H1 (cell line): ENCODE measurements around the gene POU2AF3. TPM values are rescaled to one million over a fixed set of nuclear protein-coding genes. Genes with fewer than 3 reads are reported as not detected.

ENCODE experiments used
- CTCF ChIA-PET: fragments of 300-600 bp; sonication (Branson Sonifier 250); formaldehyde crosslinking; loops from one replicate; lab custom pipeline; 2021; ENCODE audit not compliant: partially characterized antibody; lab: Charles Lee
- POLR2A ChIA-PET: fragments of 300-600 bp; sonication (Branson Sonifier 250); formaldehyde crosslinking; loops from one replicate; lab custom pipeline; 2021; ENCODE audit warnings: inconsistent platforms; ENCODE audit not compliant: partially characterized antibody; lab: Charles Lee
- DNase-seq, 2 experiments: peaks; one replicate each; pipeline versions ENCODE4 v3.0.0 to v3.0.0-alpha.2; 2010 to 2022; ENCODE audit warnings: low spot score in 2 of 2, low read depth in 1 of 2, mixed read lengths in 1 of 2
- FAIRE-seq: peaks from 2 replicates; lab custom pipeline; 2011; peaks lifted over from hg19 to GRCh38; lab: Jason Lieb, UNC
- H2AFZ ChIP-seq: 2 replicates; pipeline ENCODE4 v1.8.1; 2012; ENCODE audit warnings: low read length, inconsistent platforms
- H2AK5ac ChIP-seq: 2 replicates; pipeline ENCODE4 v1.6.1; 2013; ENCODE audit warnings: low read depth, low read length
- H2BK120ac ChIP-seq: replicated peaks from 2 replicates; pipeline ENCODE3; 2013; ENCODE audit warnings: low read depth, low read length, inconsistent platforms
- H2BK12ac ChIP-seq: 2 replicates; pipeline ENCODE4 v1.6.1; 2013; ENCODE audit warnings: low read depth, low read length
- H2BK15ac ChIP-seq: 2 replicates; pipeline ENCODE4 v1.6.1; 2013; ENCODE audit warnings: low read length
- H2BK20ac ChIP-seq: 2 replicates; pipeline ENCODE4 v1.6.1; 2013; ENCODE audit warnings: low read length
- H2BK5ac ChIP-seq: 2 replicates; pipeline ENCODE4 v1.6.1; 2013; ENCODE audit warnings: low read depth, low read length
- H3K14ac ChIP-seq: 2 replicates; pipeline ENCODE4 v1.6.1; 2013; ENCODE audit warnings: inconsistent platforms; ENCODE audit not compliant: insufficient read length
- H3K18ac ChIP-seq: 2 replicates; pipeline ENCODE4 v1.6.1; 2013; ENCODE audit warnings: low read length; ENCODE audit errors: extremely low read depth
- H3K23ac ChIP-seq: 2 replicates; pipeline ENCODE4 v1.6.1; 2013; ENCODE audit warnings: inconsistent platforms; ENCODE audit not compliant: insufficient read length
- H3K23me2 ChIP-seq: 2 replicates; pipeline ENCODE4 v1.6.1; 2013; ENCODE audit warnings: low read depth, low read length
- H3K27ac ChIP-seq: 2 replicates; pipeline ENCODE4 v1.6.1; 2011; ENCODE audit warnings: low read depth, low read length, inconsistent platforms
- H3K27me3 ChIP-seq, 4 experiments: replicated peaks in 1 of 4; 1 replicate in 1 of 4; 2 replicates in 3 of 4; pipeline versions ENCODE4 v1.6.1 to v1.8.1; 2011 to 2013; ENCODE audit warnings: low read length in 3 of 4, mild to moderate bottlenecking in 3 of 4, inconsistent platforms in 2 of 4, mixed read lengths in 2 of 4, moderate library complexity in 1 of 4; ENCODE audit not compliant: control insufficient read depth in 3 of 4, insufficient read depth in 3 of 4; ENCODE audit errors: extremely low read depth in 1 of 4
- H3K36me3 ChIP-seq, 4 experiments: 2 replicates each; pipeline versions ENCODE4 v1.6.1 to v1.8.1; 2011 to 2013; ENCODE audit warnings: mild to moderate bottlenecking in 4 of 4, low read length in 3 of 4, moderate library complexity in 2 of 4, control low read depth in 1 of 4, inconsistent platforms in 1 of 4; ENCODE audit not compliant: insufficient read depth in 4 of 4, control insufficient read depth in 2 of 4
- H3K4ac ChIP-seq: replicated peaks from 2 replicates; pipeline ENCODE3; 2013; ENCODE audit warnings: low read length, low read depth, mixed read lengths, inconsistent platforms; ENCODE audit not compliant: insufficient read length
- H3K4me1 ChIP-seq, 4 experiments: replicated peaks in 1 of 4; 1 replicate in 1 of 4; 2 replicates in 3 of 4; pipeline versions ENCODE4 v1.6.1 to v1.8.1; 2011 to 2013; ENCODE audit warnings: low read length in 3 of 4, inconsistent platforms in 2 of 4, mixed read lengths in 1 of 4; ENCODE audit not compliant: insufficient read depth in 4 of 4, control insufficient read depth in 3 of 4
- H3K4me2 ChIP-seq, 2 experiments: 2 replicates each; pipeline versions ENCODE4 v1.6.1 to v1.8.1; 2011 to 2013; ENCODE audit warnings: low read depth in 2 of 2, low read length in 2 of 2, control low read depth in 1 of 2, inconsistent platforms in 1 of 2, mild to moderate bottlenecking in 1 of 2; ENCODE audit not compliant: insufficient read depth in 1 of 2
- H3K4me3 ChIP-seq, 4 experiments: fragments of 200-600, 300-600 bp in 1 of 4; sonication (generic), shearing (Covaris generic), sonication (Bioruptor Twin) in 1 of 4; 2 replicates each; pipeline versions ENCODE4 v1.5.1 to v1.8.1; 2011 to 2016; ENCODE audit warnings: low read length in 4 of 4, low read depth in 3 of 4, control low read depth in 2 of 4, inconsistent platforms in 2 of 4, mild to moderate bottlenecking in 2 of 4, mixed read lengths in 1 of 4, moderate library complexity in 1 of 4; ENCODE audit not compliant: insufficient read depth in 2 of 4; ENCODE audit errors: extremely low read depth in 1 of 4
- H3K56ac ChIP-seq: replicated peaks from 2 replicates; pipeline ENCODE3; 2013; ENCODE audit warnings: low read depth, mild to moderate bottlenecking, mixed read lengths, low read length, inconsistent platforms; ENCODE audit not compliant: insufficient read length
- H3K79me1 ChIP-seq: 2 replicates; pipeline ENCODE4 v1.6.1; 2013; ENCODE audit warnings: low read depth, low read length, control low read depth
- H3K79me2 ChIP-seq, 2 experiments: 2 replicates each; pipeline versions ENCODE4 v1.6.1 to v1.8.1; 2012 to 2013; ENCODE audit warnings: low read length in 2 of 2, mild to moderate bottlenecking in 2 of 2, inconsistent platforms in 1 of 2; ENCODE audit not compliant: insufficient read depth in 2 of 2, control insufficient read depth in 1 of 2
- H3K9ac ChIP-seq, 4 experiments: replicated peaks in 1 of 4; 1 replicate in 1 of 4; 2 replicates in 3 of 4; pipeline versions ENCODE4 v1.6.1 to v1.8.1; 2011 to 2013; ENCODE audit warnings: low read depth in 3 of 4, low read length in 3 of 4, control low read depth in 2 of 4, mild to moderate bottlenecking in 2 of 4, moderate library complexity in 2 of 4, inconsistent platforms in 1 of 4; ENCODE audit errors: extremely low read depth in 1 of 4
- H3K9me3 ChIP-seq, 2 experiments: 2 replicates each; pipeline versions ENCODE4 v1.6.1 to v1.8.1; 2012 to 2013; ENCODE audit warnings: mild to moderate bottlenecking in 2 of 2, moderate library complexity in 2 of 2, control low read depth in 1 of 2, inconsistent platforms in 1 of 2, low read depth in 1 of 2, low read length in 1 of 2, mixed read lengths in 1 of 2; ENCODE audit not compliant: insufficient read depth in 2 of 2
- H4K20me1 ChIP-seq, 2 experiments: replicated peaks in 1 of 2; 2 replicates each; pipeline versions ENCODE3 to v1.8.1; 2011 to 2013; ENCODE audit warnings: inconsistent platforms in 2 of 2, low read length in 2 of 2, mild to moderate bottlenecking in 1 of 2; ENCODE audit not compliant: insufficient read depth in 2 of 2, control insufficient read depth in 1 of 2
- H4K5ac ChIP-seq: 2 replicates; pipeline ENCODE4 v1.6.1; 2013; ENCODE audit warnings: low read length, low read depth, mixed read lengths, inconsistent platforms; ENCODE audit not compliant: insufficient read length
- H4K8ac ChIP-seq: 2 replicates; pipeline ENCODE4 v1.8.0; 2013; ENCODE audit warnings: mild to moderate bottlenecking, moderate library complexity, low read length, inconsistent platforms; ENCODE audit not compliant: insufficient read depth; ENCODE audit errors: extremely low read depth
- H4K91ac ChIP-seq: replicated peaks from 2 replicates; pipeline ENCODE3; 2013; ENCODE audit warnings: low read length, mixed read lengths, inconsistent platforms; ENCODE audit not compliant: insufficient read length
- CHD1 ChIP-seq: IDR thresholded peaks from 2 replicates; pipeline ENCODE4 v1.6.1; 2012; ENCODE audit warnings: low read depth, low read length, improper control_type of control experiment
- EP300 ChIP-seq, 2 experiments: IDR thresholded peaks; 1 replicate in 1 of 2; 2 replicates in 1 of 2; pipeline ENCODE4 v1.6.1; 2011 to 2012; ENCODE audit warnings: low read depth in 2 of 2, low read length in 2 of 2, mild to moderate bottlenecking in 2 of 2, borderline replicate concordance in 1 of 2, inconsistent platforms in 1 of 2, moderate library complexity in 1 of 2
- NANOG ChIP-seq: IDR thresholded peaks from 2 replicates; pipeline ENCODE4 v1.6.1; 2011; ENCODE audit warnings: low read length, low read depth, mild to moderate bottlenecking, inconsistent platforms; ENCODE audit not compliant: insufficient read depth, poor library complexity, severe bottlenecking
- NRF1 ChIP-seq: IDR thresholded peaks from 2 replicates; pipeline ENCODE4 v1.6.1; 2011; ENCODE audit warnings: mild to moderate bottlenecking, low read depth, low read length, improper control_type of control experiment
- POU5F1 ChIP-seq: IDR thresholded peaks from 2 replicates; pipeline ENCODE4 v1.6.1; 2011; ENCODE audit warnings: low read depth, mild to moderate bottlenecking, low read length, moderate library complexity
- SIX5 ChIP-seq: IDR thresholded peaks from 2 replicates; pipeline ENCODE4 v1.6.1; 2011; ENCODE audit warnings: mild to moderate bottlenecking, low read depth, low read length
- SP2 ChIP-seq: IDR thresholded peaks from 2 replicates; pipeline ENCODE4 v1.6.1; 2012; ENCODE audit warnings: mild to moderate bottlenecking, low read length, inconsistent platforms
- SP4 ChIP-seq: IDR thresholded peaks from 2 replicates; pipeline ENCODE4 v1.6.1; 2012; ENCODE audit warnings: low read length, inconsistent platforms
- TAF7 ChIP-seq: optimal IDR thresholded peaks from 2 replicates; pipeline ENCODE3; 2011; ENCODE audit warnings: low read depth, mild to moderate bottlenecking, inconsistent platforms, low read length, moderate library complexity, borderline replicate concordance
- WGBS, 2 experiments: shearing (Covaris generic) in 1 of 2; methylation state at CpG; one replicate each; pipeline versions ENCODE4 v1.1.6 to v1.1.7; 2013 to 2015; ENCODE audit warnings: low lambda C conversion rate in 2 of 2, mixed read lengths in 2 of 2, inconsistent platforms in 1 of 2, low coverage in 1 of 2, missing lambda C conversion rate in 1 of 2; ENCODE audit not compliant: insufficient replicate concordance in 2 of 2, insufficient coverage in 1 of 2, insufficient read length in 1 of 2; ENCODE audit errors: extremely low coverage in 1 of 2, missing lambda C conversion rate in 1 of 2; 5-methylcytosine and 5-hydroxymethylcytosine counted together
- polyA plus RNA-seq, 7 experiments: library from polyadenylated mRNA; depleted of rRNA in 3 of 7; stranded (reverse) in 5 of 7; unstranded in 2 of 7; fragments of >200 nt in 5 of 7; fragments of 200-250 nt in 2 of 7; gene quantifications; 1 replicate in 5 of 7; 2 replicates in 1 of 7; 4 replicates in 1 of 7; pipeline versions ENCODE4 v1.2.1 to v1.2.3, GENCODE V29; 2011 to 2013; ENCODE audit warnings: missing spikeins in 2 of 7, mixed read lengths in 2 of 7
- total RNA-seq: library from RNA; stranded (reverse); fragmentation: NEBNext Ultra II Directional; extraction: Animal tissue kit (Norgen Biotek cat#: 25700); gene quantifications from 2 replicates; pipeline ENCODE4 v1.2.1, GENCODE V29; 2021
- TF ChIP-seq, protein P1 (sequence below): IDR thresholded peaks from 2 replicates; pipeline ENCODE4 v1.6.1; 2011; ENCODE audit warnings: low read depth, mild to moderate bottlenecking, low read length; ENCODE audit not compliant: insufficient read depth

POU2AF3 gene
- total and polyA plus RNA-seq, 2 of the 8 experiments (the other 6 are each of a cell fraction or from before 2014, with no cell fraction given) = 1.2 to 5.7 TPM

DNA sequence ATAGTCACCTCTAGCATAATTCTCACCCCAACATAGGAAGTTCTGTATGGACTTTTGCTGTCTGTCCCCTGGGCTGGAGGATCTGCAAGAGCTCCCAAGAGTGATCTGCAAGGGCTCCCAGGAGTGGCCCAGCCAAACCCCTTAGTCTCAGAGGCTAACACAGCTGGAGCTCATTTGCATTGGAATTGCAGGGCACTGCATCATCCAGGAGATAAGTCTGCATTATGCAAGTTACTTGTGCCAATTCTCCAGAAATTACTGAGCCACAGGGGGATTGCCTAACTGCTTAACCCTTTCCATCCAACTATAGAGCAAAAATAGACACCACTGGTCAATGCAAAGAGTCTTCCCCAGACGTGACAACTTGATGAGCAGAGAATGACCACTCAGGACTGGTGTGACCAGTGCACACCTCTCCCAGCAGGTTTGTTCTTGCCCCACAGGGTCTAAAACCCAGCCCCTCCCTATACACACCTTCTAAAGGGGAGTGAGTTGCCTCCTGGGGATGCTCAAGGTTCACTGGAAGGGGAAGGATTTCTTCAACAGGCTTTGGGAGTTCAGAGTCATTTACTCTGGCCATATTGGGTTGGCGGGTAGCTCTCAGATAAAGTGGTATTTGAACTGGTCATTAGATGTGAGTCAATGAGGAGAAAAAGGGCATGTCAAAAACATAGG lies 38.4 kb downstream of the POU2AF3 start:
- CTCF ChIA-PET = interaction anchor here (0.6 to 1.9 kb wide), 5 partner anchors 12 to 778 kb away, joined by 3 to 8 read pairs (median 4); no protein-coding TSS in a partner anchor

More for the DNA sequence above, 38.4 kb downstream of the POU2AF3 start:
- H2BK120ac ChIP-seq = no peak overlapping the region
- H2AK5ac ChIP-seq = no peak overlapping the region
- 75% methylated on average over 2 of the region's 2 CpGs; no CpG with 5 or more reads in 1 of the 2 experiments for WGBS, 2 experiments
- no peaks in the 10 kb centered on the region for H3K36me3 ChIP-seq
- H2BK5ac ChIP-seq = no peak overlapping the region
- H3K79me2 ChIP-seq = no peaks in the 10 kb centered on the region
- no peak overlapping the region for H3K4ac ChIP-seq
- H3K56ac ChIP-seq = no peak overlapping the region
- no peak overlapping the region for H4K5ac ChIP-seq
- H3K9me3 ChIP-seq = no peaks in the 10 kb centered on the region
- no peak overlapping the region for H3K14ac ChIP-seq
- H3K27ac ChIP-seq = no peak overlapping the region
- H4K20me1 ChIP-seq = no peaks in the 10 kb centered on the region
- H3K9ac ChIP-seq = no peak overlapping the region
- no peaks in the 10 kb centered on the region for H3K27me3 ChIP-seq
- no peak overlapping the region for H2BK12ac ChIP-seq
- H3K4me1 ChIP-seq = peaks cover 0 to 4% (median 1%) of the 10 kb centered on the region in 4 experiments; a peak in 2 of 7 replicates
- no peak for DNase-seq
- FAIRE-seq = peak; percentile 55
- no peaks in the 10 kb centered on the region for H3K79me1 ChIP-seq
- no peak overlapping the region for H2BK20ac ChIP-seq
- no peak overlapping the region for H3K23ac ChIP-seq
- H2BK15ac ChIP-seq = no peak overlapping the region
- 0 out of 4 replicates have a peak overlapping the region, but pooled peaks of 1 of the 2 experiments have one; percentile 10 for H3K4me2 ChIP-seq
- H4K8ac ChIP-seq = no peak overlapping the region
- POLR2A ChIA-PET = no interaction called here
- TF ChIP-seq SIX5 = no peak
- TF ChIP-seq NANOG = peak; percentile 24
- 0 out of 2 replicates have a peak, but pooled peaks have one; percentile 9 for TF ChIP-seq POU5F1
- no peak for TF ChIP-seq SP4
- no peak for TF ChIP-seq EP300 (IDR thresholded peaks at IDR 0.05; ENCODE audit: borderline replicate concordance in 1 of 2, low read depth in 2 of 2, low read length in 2 of 2)
- no peak for TF ChIP-seq CHD1
- TF ChIP-seq, protein P1, sequence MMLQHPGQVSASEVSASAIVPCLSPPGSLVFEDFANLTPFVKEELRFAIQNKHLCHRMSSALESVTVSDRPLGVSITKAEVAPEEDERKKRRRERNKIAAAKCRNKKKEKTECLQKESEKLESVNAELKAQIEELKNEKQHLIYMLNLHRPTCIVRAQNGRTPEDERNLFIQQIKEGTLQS = no peak
- no peak for TF ChIP-seq NRF1
- TF ChIP-seq SP2 = no peak
- no peak for TF ChIP-seq TAF7
- no peak overlapping the region for H4K91ac ChIP-seq
- H3K23me2 ChIP-seq = no peaks in the 10 kb centered on the region
- no peak overlapping the region for H3K18ac ChIP-seq
- no peak overlapping the region for H2AFZ ChIP-seq
- H3K4me3 ChIP-seq = no peak overlapping the region
